Panc1 (cell line): ENCODE results near the gene GALNT9.

Source experiments
- CTCF ChIP-seq: fragments of 450-650 bp; IDR thresholded peaks from 2 replicates; pipeline ENCODE4 v1.5.1; 2017; ENCODE audit warnings: mild to moderate bottlenecking
- POLR2AphosphoS5 ChIP-seq: IDR thresholded peaks from 2 replicates; pipeline ENCODE4 v1.6.1; 2012; ENCODE audit warnings: mild to moderate bottlenecking, low read depth, low read length, moderate library complexity
- SIN3A ChIP-seq: IDR thresholded peaks from 2 replicates; pipeline ENCODE4 v1.6.1; 2012; ENCODE audit warnings: low read depth, mild to moderate bottlenecking, low read length, moderate library complexity, borderline replicate concordance; ENCODE audit not compliant: insufficient read depth
- TCF7L2 ChIP-seq: IDR thresholded peaks from 2 replicates; pipeline ENCODE4 v1.6.1; 2011; ENCODE audit warnings: mild to moderate bottlenecking, low read depth, low read length, inconsistent platforms
- TF ChIP-seq, protein P1 (sequence below), 2 experiments: IDR thresholded peaks; 2 replicates each; pipeline ENCODE4 v1.6.1; 2011 to 2012; ENCODE audit warnings: low read depth in 2 of 2, control low read depth in 1 of 2, low read length in 1 of 2, mild to moderate bottlenecking in 1 of 2, moderate library complexity in 1 of 2; ENCODE audit not compliant: insufficient read depth in 1 of 2

DNA sequence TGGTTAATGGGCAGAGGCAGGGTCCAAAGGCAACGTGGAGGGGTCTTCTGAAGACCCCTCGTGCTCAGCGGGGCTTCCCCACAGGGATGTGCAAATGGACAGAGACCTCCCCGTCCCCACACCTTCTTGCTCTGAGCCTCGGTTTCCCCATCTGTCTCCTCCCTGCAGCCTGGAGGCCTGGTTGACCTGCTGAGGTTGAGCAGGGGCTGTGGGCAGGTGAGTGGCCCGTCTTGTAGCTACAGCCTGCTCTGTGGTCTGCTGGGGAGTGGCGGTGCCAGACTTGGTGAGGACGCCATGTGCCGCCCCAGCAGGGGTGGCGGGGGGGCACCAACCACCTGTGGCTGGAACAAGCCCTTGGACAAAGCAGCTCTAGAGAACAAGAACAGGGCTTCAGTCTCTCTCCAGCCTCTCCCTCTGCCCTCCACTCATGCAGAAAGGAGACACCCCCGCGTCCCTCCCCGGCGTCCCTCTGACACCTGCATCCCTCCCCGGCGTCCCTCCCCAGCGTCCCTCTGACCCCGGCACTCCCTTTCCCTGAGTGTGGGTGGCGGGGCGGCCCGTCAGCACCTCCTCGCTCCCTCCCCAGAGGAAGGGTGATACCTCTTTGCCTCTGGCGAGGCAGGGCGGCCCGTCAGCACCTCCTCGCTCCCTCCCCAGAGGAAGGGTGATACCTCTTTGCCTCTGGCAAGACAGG, 101.5 kb downstream of the GALNT9 start:
- no peak for TF ChIP-seq CTCF
- TF ChIP-seq, protein P1, sequence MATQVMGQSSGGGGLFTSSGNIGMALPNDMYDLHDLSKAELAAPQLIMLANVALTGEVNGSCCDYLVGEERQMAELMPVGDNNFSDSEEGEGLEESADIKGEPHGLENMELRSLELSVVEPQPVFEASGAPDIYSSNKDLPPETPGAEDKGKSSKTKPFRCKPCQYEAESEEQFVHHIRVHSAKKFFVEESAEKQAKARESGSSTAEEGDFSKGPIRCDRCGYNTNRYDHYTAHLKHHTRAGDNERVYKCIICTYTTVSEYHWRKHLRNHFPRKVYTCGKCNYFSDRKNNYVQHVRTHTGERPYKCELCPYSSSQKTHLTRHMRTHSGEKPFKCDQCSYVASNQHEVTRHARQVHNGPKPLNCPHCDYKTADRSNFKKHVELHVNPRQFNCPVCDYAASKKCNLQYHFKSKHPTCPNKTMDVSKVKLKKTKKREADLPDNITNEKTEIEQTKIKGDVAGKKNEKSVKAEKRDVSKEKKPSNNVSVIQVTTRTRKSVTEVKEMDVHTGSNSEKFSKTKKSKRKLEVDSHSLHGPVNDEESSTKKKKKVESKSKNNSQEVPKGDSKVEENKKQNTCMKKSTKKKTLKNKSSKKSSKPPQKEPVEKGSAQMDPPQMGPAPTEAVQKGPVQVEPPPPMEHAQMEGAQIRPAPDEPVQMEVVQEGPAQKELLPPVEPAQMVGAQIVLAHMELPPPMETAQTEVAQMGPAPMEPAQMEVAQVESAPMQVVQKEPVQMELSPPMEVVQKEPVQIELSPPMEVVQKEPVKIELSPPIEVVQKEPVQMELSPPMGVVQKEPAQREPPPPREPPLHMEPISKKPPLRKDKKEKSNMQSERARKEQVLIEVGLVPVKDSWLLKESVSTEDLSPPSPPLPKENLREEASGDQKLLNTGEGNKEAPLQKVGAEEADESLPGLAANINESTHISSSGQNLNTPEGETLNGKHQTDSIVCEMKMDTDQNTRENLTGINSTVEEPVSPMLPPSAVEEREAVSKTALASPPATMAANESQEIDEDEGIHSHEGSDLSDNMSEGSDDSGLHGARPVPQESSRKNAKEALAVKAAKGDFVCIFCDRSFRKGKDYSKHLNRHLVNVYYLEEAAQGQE (IDR thresholded peaks at IDR 0.05; ENCODE audit: insufficient read depth in 1 of 2, low read depth in 2 of 2, low read length in 1 of 2), result no peak
- no peak for TF ChIP-seq POLR2AphosphoS5
- no peak for TF ChIP-seq TCF7L2
- no peak for TF ChIP-seq SIN3A
